ENCODE data around the gene ACSS2. TPM values are rescaled to one million over a fixed set of nuclear protein-coding genes. Genes with fewer than 3 reads are reported as not detected.

Gene ACSS2
- total RNA-seq, 1 donor: 101 TPM

DNA sequence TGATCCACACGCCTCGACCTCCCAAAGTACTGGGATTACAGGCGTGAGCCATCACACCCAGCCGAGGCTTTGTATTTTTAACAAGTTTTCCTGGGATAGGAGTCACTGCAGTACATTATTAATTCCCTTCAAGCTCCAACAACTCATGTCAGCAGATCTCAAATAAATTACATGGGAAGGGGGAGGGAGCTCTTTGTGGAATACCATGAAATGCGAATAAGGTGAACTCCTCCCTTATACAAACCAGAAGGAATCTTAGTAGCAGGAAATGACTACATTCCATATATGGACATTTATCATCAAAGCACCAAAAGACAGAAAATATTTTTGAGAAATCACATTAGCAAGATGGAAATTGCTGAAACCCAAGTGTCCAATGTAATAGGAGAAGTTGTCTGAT lies 76.3 kb downstream of the ACSS2 start:
- TF ChIP-seq, protein P1, sequence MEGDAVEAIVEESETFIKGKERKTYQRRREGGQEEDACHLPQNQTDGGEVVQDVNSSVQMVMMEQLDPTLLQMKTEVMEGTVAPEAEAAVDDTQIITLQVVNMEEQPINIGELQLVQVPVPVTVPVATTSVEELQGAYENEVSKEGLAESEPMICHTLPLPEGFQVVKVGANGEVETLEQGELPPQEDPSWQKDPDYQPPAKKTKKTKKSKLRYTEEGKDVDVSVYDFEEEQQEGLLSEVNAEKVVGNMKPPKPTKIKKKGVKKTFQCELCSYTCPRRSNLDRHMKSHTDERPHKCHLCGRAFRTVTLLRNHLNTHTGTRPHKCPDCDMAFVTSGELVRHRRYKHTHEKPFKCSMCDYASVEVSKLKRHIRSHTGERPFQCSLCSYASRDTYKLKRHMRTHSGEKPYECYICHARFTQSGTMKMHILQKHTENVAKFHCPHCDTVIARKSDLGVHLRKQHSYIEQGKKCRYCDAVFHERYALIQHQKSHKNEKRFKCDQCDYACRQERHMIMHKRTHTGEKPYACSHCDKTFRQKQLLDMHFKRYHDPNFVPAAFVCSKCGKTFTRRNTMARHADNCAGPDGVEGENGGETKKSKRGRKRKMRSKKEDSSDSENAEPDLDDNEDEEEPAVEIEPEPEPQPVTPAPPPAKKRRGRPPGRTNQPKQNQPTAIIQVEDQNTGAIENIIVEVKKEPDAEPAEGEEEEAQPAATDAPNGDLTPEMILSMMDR (IDR thresholded peaks at IDR 0.05; ENCODE audit: insufficient read depth, low read depth, low read length): no peak
- DNase-seq (ENCODE audit: low read depth): peak; percentile 5
- H3K4me3 ChIP-seq (ENCODE audit: low read depth, low read length): no peak overlapping the region

DNA sequence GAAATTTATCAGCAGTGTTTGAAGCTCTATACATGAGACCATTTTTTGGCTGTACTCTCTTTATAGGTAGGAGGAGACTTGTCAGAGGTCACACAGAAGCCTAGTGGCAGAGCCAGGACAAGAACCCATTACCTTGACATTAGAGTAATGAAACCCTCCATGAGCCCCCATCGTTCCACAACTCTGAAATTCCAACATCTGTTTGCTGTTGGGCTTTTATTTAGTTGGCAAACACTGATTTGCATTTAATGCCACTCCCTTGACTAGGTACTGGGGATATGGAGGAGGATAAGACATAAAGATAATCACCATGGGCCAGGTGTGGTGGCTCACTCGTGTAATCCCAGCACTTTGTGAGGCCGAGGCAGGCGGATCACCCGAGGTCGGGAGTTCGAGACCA lies 77.5 kb downstream of the ACSS2 start:
- H3K4me3 ChIP-seq (ENCODE audit: low read depth, low read length): no peak overlapping the region
- DNase-seq (ENCODE audit: low read depth): no peak
- TF ChIP-seq, protein P1 (IDR thresholded peaks at IDR 0.05; ENCODE audit: insufficient read depth, low read depth, low read length): no peak

DNA sequence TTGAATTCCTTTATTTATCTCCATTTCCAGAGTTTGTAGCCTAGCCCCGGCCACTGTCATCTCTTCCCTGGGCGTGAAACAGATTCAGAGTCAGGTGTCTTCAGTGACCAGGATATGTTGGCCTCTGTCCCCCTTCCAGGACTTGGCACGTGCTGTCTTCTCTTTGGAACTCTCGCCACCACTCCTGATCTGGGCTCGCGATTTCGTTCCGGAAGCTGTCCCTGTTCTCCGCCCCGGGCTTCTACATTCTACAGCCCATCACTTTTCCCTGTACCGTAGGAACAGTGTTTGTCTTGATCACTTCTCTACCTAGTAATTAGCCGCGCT lies 78.5 kb downstream of the ACSS2 start:
- TF ChIP-seq, protein P1 (IDR thresholded peaks at IDR 0.05; ENCODE audit: insufficient read depth, low read depth, low read length): no peak
- peak; percentile 38 for DNase-seq (ENCODE audit: low read depth)
- H3K4me3 ChIP-seq (ENCODE audit: low read depth, low read length): peak overlapping the region; percentile 76

- TF ChIP-seq, protein P1 (IDR thresholded peaks at IDR 0.05; ENCODE audit: insufficient read depth, low read depth, low read length): peak; percentile 50
These were observed 79.0 kb downstream of the ACSS2 start, which contains the start of the genes GSS and MYH7B for GRCh38 chr20:34955231-34956040. GSS (minus strand) TSS chr20:34955806; CDS start chr20:34951852, 3,954 bp downstream. MYH7B (plus strand) TSS chr20:34955868; CDS start chr20:34978006, 22,138 bp downstream.

GRCh38 chr20:34956041-34956458 lies 79.6 kb downstream of the ACSS2 start:
- no peak for DNase-seq (ENCODE audit: low read depth)
- peak overlapping the region; percentile 76 for H3K4me3 ChIP-seq (ENCODE audit: low read depth, low read length)
- TF ChIP-seq, protein P1 (IDR thresholded peaks at IDR 0.05; ENCODE audit: insufficient read depth, low read depth, low read length): no peak

More at GRCh38 chr20:34955231-34956040, 79.0 kb downstream of the ACSS2 start, which contains the start of the genes GSS and MYH7B:
- peak within 1 kb of the TSS; percentile 76 for H3K4me3 ChIP-seq (ENCODE audit: low read depth, low read length)
- DNase-seq (ENCODE audit: low read depth): peak; percentile 97

GRCh38 chr20:34956751-34957472 lies 80.5 kb downstream of the ACSS2 start:
- TF ChIP-seq, protein P1 (IDR thresholded peaks at IDR 0.05; ENCODE audit: insufficient read depth, low read depth, low read length): no peak

More at GRCh38 chr20:34956751-34957472, 80.5 kb downstream of the ACSS2 start:
- no peak overlapping the region for H3K4me3 ChIP-seq (ENCODE audit: low read depth, low read length)
- no peak for DNase-seq (ENCODE audit: low read depth)

Data from fibroblast of villous mesenchyme (primary cell).